GM18498 (cell line): ENCODE measurements around the gene SPACDR.
"Not testable (repeated sequence)": the region's sequence is repeated elsewhere in the genome, so short reads cannot be mapped to it uniquely, and the experiment has no call there.

Source experiments
- ATAC-seq: cut with Tn5 transposase; IDR thresholded peaks from one replicate; pipeline ENCODE4 v1.9.1; 2021; ENCODE audit warnings: mild to moderate bottlenecking, moderate library complexity; ENCODE audit not compliant: unreplicated experiment

SPACDR gene, protein sequence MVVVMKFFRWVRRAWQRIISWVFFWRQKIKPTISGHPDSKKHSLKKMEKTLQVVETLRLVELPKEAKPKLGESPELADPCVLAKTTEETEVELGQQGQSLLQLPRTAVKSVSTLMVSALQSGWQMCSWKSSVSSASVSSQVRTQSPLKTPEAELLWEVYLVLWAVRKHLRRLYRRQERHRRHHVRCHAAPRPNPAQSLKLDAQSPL

DNA sequence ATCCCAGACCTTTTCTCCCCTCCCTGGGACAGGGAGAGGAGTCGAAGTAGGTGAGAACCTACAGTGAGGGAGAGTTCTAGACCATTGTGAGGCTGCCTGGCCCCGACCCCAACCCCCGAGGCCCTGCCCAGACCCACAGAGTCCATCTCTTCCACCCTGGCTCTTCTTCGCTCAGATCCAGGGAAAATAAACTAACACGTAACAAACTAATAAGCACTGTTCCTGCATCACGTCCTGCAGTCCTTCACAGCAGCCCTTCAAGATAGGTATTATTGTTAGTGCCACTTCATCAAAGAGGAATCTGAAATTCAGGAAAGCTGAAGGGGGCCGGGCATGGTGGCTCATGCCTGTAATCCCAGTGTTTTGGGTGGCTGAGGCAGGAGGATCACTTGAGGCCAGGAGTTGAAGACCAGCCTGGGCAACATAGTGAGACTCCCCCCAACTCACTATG, at the start of gene SPACDR:
SPACDR (minus strand) TSS at position 51 of the 451 bp plus-strand sequence. CDS start 235 bp downstream, outside the sequence.
- ATAC-seq = no peak

DNA sequence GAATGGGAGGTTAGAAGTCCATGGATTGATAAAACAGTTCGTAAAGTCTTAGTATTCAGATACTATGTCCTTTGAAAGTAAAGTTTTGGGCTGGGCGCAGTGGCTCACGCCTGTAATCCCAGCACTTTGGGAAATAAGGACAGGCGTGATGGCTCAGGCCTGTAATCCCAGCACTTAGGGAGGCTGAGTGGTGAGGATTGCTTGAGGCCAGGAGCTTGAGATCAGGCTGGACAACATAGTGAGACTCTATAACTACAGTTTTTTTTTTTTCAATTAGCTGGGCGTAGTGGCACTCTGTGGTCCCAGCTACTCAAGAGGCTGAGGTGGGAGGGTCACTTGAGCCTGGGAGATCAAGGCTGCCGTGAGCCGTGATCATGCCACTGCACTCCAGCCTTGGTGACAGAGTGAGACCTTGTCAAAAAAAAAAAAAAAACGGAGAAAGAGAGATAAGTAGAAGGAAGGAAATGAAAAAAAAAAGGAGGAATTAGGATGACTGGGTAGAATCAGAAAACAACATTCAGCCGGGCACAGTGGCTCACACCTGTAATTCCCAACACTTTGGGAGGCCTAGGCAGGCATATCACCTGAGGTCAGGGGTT, 49.3 kb upstream of the SPACDR start:
- no peak for ATAC-seq

DNA sequence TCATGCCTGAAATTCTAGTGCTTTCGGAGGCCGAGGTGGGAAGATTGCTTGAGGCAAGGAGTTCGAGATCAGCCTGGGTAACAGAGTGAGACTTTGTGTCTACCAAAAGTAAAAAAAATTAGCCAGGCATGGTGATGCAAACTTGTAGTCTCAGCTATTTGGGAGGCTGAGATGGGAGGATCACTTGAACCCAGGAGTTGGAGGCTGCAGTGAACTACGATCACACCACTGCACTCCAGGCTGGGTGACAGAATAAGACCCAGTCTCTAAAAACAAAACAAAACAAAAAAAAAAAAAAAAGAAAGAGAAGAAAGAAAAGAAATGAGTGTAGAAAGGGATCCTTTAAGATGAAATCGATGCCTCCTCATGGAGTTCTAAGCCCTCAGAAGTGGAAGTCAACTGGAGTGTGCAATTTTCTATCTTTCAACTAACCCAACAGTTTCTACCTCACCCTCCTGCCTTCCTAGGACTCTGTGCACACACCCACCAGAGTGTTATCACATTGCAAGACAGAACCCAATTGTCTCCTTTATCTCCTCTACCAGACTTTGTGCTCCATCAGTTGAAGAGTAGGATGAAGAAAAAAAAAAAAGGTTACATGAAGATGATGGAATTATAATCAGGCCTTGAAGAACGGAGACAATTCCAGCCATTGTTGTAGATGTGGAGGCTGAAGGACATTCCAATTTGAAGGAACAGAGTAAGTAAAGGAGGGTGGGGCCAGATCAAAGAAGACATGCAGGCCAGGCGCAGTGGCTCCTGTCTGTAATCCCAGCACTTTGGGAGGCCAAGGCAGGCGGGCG, 46.6 kb upstream of the SPACDR start:
- no peak for ATAC-seq

DNA sequence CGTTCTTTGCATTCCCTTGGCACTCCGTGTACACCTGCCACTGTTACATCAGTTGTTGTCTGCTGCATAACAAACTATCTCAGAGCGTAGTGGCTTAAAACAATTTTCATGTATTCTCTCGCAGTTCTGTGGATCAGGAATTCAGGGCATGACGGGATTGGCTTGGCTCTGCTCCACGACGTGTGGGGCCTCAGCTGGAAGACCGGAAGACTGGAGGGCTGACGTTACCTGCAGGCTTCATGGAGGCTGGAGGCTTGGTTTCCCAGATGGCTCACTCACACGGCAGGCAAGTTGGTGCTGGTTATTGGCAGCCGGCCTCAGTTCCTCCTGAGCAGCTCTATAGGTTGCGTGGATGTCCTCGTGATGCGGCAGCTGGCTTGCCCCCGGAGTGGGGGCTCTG, 45.2 kb upstream of the SPACDR start:
- ATAC-seq = no peak

DNA sequence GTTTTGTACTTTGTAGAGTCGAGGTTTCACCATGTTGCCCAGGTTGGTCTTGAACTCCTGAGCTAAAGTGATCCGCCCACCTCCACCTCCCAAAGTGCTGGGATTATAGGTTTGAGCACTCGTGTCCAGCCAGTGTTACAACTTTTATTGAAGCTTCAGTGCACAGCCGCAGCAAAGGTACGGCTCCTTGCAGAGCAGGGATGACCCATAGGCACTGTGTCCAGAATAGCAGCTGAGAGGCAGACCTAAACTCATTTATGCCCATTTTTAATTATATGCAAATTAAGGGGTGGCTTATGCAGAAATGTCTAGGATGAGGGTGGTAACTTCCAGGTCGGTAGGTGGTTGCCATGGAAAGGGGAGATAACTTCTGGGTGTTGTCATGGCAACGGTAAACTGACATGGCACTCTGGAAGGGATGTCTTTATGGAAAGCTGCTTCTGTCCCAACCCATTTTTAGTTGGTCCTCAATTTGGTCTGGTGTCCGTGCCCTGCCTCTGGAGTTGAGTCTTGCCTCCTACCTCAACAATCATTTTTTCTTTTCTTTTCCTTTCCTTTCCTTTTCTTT, 42.4 kb upstream of the SPACDR start:
- ATAC-seq = no peak

DNA sequence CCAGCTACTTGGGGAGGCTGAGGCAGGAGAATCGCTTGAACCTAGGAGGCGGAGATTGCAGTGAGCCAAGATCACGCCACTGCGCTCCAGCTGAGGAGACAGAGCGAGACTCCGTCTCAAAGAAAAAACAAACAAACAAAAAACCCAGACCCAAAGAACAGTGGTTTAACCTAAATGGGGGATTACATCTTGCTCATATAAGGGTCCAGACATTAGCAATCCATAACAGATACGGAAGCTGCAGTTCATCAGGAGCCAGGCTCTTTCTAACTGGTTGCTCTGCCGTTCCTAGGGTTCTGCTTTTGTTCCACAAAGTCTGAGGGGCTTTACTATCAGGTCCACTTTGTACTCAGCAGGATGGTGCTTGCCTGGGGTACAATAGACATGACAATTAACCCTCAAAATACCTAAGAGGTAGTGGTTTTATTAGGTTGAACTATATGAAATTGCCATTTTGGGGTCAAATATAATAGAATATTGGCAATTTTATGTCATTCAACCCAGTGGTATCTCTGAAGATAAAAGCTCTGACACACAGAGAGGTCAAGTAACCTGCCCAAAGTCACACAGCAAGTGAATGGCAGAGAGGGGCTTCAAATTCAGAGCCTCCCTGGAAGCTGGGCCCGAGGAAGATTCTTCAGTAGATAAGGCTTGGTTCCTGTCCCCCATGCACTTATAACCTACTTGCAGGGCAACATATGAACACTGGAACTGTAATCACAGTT, 41.0 kb upstream of the SPACDR start:
- no peak for ATAC-seq

DNA sequence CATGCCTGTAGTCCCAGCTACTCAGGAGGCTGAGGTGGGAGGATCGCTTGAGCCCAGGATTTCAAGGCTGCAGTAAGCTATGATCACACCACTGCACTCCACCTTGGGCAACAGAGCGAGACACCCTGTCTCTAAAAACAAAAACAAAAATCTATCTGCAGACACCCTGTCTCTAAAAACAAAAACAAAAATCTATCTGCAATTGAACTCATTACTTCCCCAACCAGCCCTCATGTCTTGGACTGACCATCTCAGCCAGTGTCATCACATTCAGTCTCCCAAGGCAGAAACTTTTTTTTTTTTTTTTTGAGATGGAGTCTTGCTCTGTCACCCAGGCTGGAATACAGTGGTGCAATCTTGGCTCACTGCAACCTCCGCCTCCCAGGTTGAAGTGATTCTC, 40.0 kb upstream of the SPACDR start:
- not testable (repeated sequence) for ATAC-seq

DNA sequence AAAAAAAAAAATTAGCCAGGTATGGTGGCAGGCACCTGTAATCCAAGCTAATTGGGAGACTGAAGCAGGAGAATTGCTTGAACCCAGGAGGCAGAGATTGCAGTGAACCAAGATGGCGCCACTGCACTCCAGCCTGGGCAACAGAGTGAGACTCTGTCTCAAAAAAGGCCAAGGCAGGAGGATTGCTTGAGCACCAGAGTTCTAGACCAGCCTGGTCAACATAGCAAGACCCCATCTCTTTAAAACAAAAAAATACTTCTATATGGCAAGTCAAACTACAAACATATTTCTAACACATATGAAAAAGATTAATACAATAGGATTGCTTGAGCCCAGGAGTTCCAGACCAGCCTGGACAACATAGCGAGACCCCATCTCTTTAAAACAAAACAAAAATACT, 36.7 kb upstream of the SPACDR start:
- ATAC-seq = not testable (repeated sequence)

DNA sequence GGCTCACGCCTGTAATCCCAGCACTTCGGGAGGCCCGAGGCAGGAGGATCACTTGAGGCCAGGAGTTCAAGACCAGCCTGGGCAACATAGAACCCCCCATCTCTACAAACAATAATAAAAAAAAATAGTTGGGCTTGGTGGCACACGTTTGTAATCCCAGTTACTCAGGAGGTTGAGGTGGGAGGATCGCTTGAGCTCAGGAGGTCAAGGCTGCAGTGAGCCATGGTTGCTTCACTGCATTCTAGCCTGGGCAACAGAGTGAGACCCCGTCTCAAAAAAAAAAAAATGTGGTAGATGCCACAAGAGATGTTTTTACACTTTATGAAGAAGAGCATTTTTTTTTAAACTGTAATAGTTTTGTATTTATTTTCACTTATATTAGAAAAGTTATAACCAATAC, 32.4 kb upstream of the SPACDR start:
- ATAC-seq = no peak

DNA sequence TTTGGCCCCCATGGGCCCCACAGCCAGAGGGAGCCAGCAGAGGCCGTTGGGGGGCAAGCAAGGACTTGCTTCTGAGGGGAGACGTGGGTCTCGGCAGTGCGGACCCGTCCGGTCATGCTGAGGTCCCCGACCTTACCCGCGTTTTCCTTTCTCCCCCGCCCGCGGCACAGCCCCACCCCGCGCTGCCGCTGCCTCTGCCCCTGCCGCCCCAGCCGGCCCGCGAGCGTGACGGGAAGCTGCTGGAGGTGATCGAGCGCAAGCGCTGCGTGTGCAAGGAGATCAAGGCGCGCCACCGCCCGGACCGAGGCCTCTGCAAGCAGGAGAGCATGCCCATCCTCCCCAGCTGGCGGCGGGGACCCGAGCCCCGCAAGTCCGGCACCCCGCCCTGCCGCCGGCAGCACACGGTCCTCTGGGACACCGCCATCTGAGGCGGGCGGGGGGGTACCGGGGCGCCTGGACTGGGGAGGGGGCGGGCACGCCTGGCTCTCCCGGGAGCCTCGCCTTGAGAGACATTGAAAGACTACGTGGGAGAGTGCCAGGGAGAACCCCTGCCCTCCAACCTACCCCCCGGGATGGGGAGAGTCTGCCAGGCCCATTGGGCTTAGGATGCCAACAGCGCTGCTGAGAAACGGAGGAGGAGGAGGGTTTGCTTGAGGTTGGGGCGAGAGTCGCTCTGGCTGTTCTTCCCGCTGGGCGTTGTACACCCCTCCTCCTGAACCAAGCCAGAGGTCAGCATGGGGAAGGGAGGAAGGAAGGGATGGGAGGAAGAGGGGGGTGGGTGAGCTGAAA, 29.6 kb upstream of the SPACDR start:
- ATAC-seq = peak; percentile 52

DNA sequence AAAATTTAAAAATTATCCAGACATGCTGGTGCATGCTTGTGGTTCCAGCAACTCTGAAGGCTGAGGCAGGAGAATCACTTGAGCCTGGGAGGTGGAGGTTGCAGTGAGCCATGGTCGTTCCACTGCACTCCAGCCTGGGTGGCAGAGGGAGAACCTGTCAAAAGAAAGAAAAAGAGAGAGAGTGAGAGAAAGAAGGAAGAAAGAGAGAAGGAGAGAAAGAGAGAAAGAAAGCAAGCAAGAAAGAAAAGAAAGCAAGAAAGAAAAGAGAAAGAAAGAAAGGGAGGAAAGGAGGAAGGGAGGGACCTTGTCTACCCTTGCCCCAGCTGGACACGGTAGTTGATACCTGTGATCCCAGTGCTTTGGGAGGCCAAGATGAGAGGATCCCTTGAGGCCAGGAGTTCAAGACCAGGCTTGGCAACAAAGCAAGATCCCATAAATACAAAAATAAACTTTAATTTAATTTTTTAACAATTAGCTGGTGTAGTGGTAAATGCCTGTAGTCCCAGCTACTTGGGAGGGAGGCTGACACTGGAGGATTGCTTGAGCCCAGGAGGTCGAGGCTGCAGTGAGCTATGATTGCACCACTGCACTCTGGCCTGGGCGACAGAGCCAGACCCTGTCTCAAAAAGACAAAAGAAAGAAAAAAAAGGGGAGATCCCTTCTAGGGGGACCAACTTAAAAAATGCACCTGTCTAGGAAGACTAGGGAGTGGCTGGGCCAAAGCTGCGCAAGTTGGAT, 28.8 kb upstream of the SPACDR start:
- ATAC-seq = no peak

DNA sequence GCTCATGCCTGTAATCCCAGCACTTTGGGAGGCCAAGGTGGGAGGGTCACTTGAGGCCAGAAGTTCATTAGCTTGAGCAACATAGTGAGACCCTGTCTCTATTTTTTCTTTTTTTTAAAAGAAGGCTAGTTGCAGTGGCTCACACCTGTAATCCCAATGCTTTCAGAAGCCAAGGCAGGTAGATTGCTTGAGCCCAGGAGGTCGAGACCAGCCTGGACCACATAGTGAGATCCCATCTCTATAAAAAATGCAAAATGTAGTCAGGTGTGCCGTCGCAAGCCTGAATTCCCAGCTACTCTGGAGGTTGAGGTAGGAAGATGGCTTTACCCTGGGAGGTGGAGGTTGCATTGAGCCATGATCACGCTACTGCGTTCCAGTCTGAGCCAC, 27.1 kb upstream of the SPACDR start:
- no peak for ATAC-seq

DNA sequence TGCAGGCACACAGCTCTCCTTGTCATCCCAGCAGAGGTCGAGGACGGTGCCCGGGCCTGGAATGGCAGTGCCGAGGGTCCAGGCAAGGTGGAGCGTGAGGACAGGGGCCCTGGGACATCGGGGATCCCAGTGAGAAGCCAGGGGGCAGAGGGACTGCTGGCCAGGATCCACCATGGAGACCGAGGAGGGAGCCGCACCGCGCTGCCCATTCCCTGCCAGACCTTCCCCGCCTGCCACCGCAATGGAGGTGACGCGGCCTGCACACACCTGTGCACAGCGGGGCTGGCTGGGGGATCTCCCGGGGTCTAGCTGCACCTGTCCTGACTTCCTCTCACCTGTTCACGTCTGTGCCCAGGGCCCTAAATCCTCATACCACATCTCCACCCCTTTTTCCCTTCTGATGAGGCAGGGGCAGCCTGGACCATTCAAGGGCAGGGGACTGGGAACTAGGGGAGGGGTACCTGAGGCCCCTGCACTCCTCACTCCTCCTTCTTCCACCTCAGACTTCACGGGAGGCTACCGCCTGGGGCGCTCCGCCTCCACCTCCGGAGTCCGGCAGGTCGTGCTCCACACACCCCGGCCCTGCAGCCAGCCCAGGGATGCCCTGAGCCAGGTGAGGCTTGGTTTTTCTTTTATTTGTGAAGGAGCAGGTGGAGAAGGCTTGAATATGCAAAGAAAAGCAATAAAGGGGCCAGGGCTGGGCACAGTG, 26.6 kb upstream of the SPACDR start:
- ATAC-seq = no peak

DNA sequence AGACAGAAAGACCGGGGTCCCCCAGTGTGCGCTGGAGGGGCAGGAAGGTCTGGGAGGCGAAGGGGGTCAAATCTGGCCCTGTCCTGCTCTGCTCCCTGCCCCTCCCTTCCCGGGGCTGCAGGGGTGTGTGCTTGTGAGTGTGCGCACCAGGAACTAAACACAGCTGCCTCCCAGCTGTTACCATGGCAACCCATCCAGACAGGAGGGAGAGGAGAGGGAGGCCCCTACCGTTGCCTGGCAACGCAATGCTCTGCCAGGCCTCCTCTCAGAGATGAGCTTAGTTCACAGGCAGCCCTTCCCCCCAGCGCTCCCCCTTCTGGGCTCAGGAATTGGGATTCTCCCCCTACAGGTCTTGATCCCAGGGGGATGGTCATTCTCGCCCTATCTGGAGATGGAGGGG, 25.8 kb upstream of the SPACDR start:
- ATAC-seq = no peak

DNA sequence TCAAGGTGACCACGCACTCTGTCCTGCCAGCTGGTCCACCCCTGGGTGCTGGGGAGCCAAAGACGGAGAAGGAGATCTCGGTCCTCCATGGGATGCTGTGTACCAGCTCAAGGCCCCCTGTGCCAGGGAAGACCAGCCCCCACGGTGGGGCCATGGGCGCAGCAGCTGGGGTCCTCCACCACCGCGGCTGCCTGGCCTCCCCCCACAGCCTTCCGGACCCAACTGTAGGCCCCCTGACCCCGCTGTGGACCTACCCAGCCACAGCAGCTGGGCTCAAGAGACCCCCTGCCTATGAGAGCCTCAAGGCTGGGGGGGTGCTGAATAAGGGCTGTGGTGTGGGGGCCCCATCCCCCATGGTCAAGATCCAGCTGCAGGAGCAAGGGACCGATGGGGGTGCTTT, 25.1 kb upstream of the SPACDR start:
- no peak for ATAC-seq

DNA sequence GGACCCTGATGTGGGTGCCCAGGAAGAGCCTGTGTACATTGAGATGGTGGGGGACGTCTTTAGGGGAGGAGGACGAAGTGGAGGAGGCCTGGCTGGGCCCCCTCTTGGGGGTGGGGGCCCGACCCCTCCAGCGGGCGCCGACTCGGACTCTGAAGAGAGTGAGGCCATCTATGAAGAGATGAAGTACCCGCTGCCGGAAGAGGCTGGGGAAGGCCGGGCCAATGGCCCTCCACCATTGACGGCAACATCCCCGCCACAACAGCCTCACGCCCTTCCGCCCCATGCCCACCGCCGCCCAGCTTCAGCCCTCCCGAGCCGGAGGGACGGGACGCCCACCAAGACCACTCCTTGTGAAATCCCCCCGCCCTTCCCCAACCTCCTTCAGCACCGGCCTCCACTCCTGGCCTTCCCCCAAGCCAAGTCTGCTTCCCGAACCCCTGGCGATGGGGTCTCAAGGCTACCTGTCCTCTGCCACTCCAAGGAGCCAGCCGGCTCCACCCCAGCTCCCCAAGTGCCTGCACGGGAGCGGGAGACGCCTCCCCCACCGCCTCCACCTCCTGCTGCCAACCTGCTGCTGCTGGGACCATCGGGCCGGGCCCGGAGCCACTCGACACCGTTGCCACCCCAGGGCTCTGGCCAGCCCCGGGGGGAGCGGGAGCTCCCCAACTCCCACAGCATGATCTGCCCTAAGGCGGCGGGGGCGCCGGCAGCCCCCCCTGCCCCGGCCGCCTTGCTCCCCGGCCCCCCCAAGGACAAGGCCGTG, 24.5 kb upstream of the SPACDR start:
- no peak for ATAC-seq

DNA sequence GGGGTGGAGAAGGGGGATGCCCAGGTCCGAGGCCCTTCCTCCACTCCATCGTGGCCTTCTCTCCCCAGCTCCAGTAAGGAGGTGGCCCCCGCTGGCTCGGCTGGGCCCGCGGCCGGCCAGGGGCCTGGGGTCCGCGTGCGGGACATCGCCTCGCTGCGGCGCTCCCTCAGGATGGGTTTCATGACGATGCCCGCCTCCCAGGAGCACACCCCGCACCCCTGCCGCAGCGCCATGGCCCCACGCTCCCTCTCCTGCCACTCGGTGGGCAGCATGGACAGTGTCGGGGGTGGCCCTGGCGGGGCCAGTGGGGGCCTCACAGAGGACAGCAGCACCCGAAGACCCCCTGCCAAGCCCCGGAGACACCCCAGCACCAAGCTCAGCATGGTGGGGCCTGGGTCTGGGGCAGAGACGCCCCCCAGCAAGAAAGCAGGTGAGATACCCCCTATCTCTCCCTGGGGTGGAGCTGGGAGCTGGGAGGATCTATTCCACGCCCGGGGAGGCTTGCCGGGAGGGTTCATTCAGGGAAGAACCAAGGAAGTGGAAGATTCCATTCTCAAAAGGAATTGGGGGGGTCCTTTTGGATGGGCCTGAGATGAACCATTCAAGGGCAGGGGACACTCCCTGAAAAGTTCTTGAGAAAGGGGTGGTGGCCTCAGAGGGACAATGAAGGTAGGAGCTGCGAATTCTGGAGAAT, 22.8 kb upstream of the SPACDR start:
- ATAC-seq = no peak
